Effector memory CD4-positive, alpha-beta T cell (primary cell): ENCODE measurements around the gene NR2F1-AS1.
A peak's percentile ranks its signal among the peaks of the same experiment; 100 is the strongest.

Experiments used
- DNase-seq, 3 donors: peaks; one replicate each; pipeline ENCODE4 v3.0.0-alpha.2; 2020
- H3K27ac ChIP-seq: 2 replicates; pipeline ENCODE4 v1.7.0; 2013; ENCODE audit warnings: mild to moderate bottlenecking, low read length, moderate library complexity; ENCODE audit not compliant: insufficient read depth, poor library complexity, severe bottlenecking
- H3K27me3 ChIP-seq: replicated peaks from 2 replicates; pipeline ENCODE4 v1.7.0; 2013; ENCODE audit warnings: mild to moderate bottlenecking, low read length; ENCODE audit not compliant: insufficient read depth, control insufficient read depth, poor library complexity, severe bottlenecking
- H3K36me3 ChIP-seq: 2 replicates; pipeline ENCODE4 v1.7.0; 2013; ENCODE audit warnings: mild to moderate bottlenecking, low read length, moderate library complexity; ENCODE audit not compliant: control insufficient read depth, insufficient read depth
- H3K4me1 ChIP-seq: 2 replicates; pipeline ENCODE4 v1.7.0; 2013; ENCODE audit warnings: low read length, mild to moderate bottlenecking; ENCODE audit not compliant: control insufficient read depth, insufficient read depth, poor library complexity, severe bottlenecking
- H3K4me3 ChIP-seq: 2 replicates; pipeline ENCODE4 v1.7.0; 2013; ENCODE audit warnings: low read length, low read depth, mild to moderate bottlenecking; ENCODE audit not compliant: insufficient read depth, poor library complexity, severe bottlenecking
- H3K9me3 ChIP-seq: 2 replicates; pipeline ENCODE4 v1.7.0; 2013; ENCODE audit warnings: mild to moderate bottlenecking, low read length, moderate library complexity; ENCODE audit not compliant: control insufficient read depth
- total RNA-seq, 3 donors: gene quantifications; one replicate each; lab custom pipeline; 2026; lab: John Stamatoyannopoulos, UW

Gene NR2F1-AS1
- 0 to 0.09 (median 0) reads per million in 3 donors for total RNA-seq

DNA sequence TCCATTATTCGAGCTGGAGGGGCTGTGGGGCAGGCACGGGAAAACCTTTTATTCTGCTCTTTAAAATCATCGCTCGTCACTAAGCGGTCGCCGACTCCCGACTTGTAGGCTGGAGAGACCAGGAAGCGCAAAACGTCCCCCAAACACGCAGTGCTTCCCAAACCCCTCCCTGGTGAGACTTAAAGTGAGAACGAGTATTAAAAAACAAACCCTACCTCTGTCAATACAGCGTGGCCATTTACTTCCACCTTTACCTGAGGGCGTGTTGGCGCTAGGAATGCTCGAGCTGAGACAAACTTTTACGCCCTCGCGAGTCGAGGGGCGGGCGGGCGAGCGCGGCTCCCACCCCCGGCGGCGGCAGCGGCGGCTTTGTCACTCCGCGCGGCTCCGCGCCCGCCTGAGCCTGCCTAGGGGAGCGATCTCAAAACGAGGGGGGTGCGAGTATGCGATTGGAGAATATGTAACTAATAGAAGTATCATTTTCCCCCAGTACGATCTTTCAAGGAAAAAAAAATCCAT is at the start of gene NR2F1-AS1:
TSS of gene NR2F1-AS1 (minus strand) at position 293 of the 519 bp plus-strand sequence.
- Histone ChIP-seq H3K27me3 (peaks cover 70% of the 10 kb centered on the region), H3K36me3 (no peaks in the 10 kb centered on the region), H3K27ac (no peak within 1 kb of the TSS), H3K4me1 (peaks cover 50% of the 10 kb centered on the region), H3K9me3 (no peaks in the 10 kb centered on the region), H3K4me3 (peak within 1 kb of the TSS; percentile 53)
- no peak for DNase-seq

DNA sequence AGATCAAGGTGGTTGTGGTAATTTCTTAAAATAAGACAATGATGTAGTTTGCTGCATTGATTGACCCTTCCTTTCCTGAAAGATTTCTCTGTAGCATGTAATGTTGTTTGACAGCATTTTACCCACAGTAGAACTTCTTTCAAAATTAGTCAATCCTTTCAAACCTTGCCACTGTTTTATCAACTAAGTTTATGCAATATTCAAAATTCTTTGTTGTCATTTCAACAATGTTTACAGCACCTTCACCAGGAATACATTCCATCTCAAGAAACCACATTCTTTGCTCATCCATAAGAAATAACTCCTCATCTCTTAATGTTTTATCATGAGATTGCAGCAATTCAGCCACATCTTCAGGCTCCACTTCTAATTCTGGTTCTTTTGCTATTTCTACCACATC is 45.8 kb upstream of the NR2F1-AS1 start:
- H3K36me3 ChIP-seq, result no peaks in the 10 kb centered on the region
- no peak overlapping the region for H3K27ac ChIP-seq
- no peaks in the 10 kb centered on the region for H3K27me3 ChIP-seq
- DNase-seq, result no peak
- no peaks in the 10 kb centered on the region for H3K4me1 ChIP-seq
- H3K9me3 ChIP-seq, result no peaks in the 10 kb centered on the region
- no peak overlapping the region for H3K4me3 ChIP-seq

DNA sequence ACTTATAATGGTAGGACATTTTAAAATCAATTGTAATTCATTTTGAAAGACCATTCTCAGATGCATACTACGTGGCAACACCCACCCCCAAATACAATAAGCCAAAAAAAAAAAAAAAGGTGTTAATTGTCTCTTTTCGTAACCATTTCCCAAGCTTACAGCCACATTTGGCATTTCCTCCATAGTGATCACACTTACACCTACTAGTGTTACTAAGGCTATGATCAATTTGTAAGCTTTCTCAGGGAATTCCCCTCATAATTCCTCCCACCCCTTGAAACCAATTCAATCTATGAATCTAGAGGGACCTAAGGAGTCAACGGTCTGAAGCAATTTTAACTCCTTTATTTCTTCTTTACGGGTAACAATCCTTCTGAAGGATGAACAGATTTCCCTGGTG is 42.1 kb upstream of the NR2F1-AS1 start:
- Histone ChIP-seq H3K4me1 (peaks cover 6% of the 10 kb centered on the region), H3K27me3 (no peaks in the 10 kb centered on the region), H3K36me3 (no peaks in the 10 kb centered on the region), H3K9me3 (no peaks in the 10 kb centered on the region), H3K27ac (no peak overlapping the region), H3K4me3 (no peak overlapping the region)
- no peak for DNase-seq

DNA sequence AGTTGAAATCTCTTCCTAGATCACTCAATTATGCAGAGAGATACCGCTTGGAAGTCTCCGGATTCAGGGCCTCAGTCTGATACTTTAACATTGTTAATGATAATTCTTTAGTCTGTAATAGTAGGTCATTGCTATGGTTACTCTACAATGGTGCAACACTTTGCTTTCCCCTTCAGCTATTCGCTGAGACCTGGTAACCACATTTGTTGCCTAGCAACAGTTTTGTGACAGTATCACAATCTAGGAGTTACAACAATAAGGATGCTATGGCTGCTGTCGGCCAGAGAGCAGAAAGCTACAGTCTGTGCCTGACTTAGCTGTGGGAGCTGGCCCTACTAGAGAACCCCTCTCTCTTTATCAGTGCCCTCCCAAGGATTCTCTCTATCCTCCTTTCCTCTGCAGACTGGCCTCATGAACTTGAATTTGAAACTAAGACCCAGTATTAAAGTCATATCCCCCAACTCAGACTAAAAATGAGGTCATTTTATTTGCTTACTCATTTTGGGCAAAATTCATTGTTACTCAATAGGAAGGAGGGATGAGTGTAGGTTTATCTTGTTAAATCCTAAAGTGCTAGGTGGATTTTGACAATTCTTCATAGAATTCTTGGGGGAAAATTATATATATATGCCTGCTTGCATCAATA is 41.3 kb upstream of the NR2F1-AS1 start:
- DNase-seq, result peak; percentile 46 to 60 (median 56)
- no peaks in the 10 kb centered on the region for H3K36me3 ChIP-seq
- no peaks in the 10 kb centered on the region for H3K9me3 ChIP-seq
- H3K27ac ChIP-seq, result peak overlapping the region; percentile 35
- no peak overlapping the region for H3K4me3 ChIP-seq
- H3K27me3 ChIP-seq, result no peaks in the 10 kb centered on the region
- peaks cover 6% of the 10 kb centered on the region for H3K4me1 ChIP-seq

DNA sequence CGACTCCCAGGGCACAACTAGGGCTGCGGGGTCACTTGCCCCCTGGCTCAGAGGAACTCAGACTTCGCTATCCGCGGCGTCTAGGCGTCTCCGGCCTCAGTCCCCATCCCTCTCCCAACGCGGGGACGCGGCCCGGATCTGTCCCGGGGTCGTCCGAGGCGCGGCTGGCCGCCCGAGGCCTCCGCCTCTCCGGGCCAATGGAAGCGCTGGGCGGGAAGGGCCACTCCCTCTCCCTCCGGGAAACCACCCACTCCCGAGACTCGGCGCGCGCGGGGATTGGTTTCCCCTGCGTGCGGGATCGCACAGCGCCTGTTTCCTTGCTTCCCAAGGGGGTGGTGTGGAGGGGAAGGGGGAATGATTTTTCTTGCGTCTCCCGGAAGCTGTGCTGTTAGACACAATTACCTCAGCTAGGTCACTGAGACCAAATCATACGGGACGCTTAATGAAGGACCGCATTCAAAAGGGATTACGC is 40.3 kb upstream of the NR2F1-AS1 start:
- Histone ChIP-seq H3K27me3 (no peaks in the 10 kb centered on the region), H3K4me1 (peaks cover 6% of the 10 kb centered on the region), H3K27ac (no peak overlapping the region), H3K9me3 (no peaks in the 10 kb centered on the region), H3K4me3 (peak overlapping the region; percentile 59), H3K36me3 (no peaks in the 10 kb centered on the region)
- no peak for DNase-seq

DNA sequence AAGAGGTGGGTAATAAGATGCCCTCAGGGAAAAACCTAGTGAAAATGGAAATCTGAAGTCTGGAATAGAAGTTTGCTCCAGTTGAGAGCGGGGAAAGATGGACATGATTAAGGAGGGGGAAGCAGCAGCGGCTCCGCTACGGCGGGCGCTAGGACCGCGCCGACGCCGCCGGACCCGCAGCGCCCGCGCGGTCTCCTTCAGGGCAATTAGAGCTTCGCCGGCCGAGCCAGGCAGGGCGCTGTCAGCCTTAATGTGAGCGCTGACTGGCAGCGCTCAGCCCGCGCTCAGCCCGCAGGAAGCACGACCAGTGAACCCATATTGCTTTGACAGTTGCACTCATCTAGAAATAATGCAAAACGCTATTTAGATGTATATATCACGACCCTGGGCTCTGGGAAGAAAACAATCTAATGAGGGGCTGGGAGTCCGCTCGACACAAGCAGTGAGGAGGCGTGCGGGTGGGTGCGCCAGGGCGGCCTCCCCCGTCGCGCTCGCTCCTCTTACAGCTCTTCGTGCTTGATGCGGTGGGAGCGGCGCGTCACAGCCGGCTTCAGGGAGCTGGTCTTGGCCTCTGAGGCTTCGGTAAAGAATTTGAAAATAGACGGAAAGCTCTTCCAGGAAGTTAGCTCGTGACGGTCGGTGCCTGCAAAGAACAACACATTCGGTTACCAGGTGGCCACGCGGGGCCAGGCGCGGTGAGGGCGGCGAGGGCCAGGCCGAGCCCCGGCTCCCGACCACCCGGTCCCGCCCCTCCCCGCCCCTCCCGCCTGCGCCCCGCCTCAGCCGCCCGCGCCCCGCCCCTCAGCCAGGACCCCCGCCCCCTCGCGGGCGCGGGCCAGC is 39.7 kb upstream of the NR2F1-AS1 start:
- H3K4me3 ChIP-seq, result peak overlapping the region; percentile 59
- H3K27me3 ChIP-seq, result no peaks in the 10 kb centered on the region
- no peaks in the 10 kb centered on the region for H3K9me3 ChIP-seq
- peak; percentile 37 to 51 (median 42) for DNase-seq
- H3K4me1 ChIP-seq, result peaks cover 6% of the 10 kb centered on the region
- no peaks in the 10 kb centered on the region for H3K36me3 ChIP-seq
- peak overlapping the region; percentile 28 for H3K27ac ChIP-seq

DNA sequence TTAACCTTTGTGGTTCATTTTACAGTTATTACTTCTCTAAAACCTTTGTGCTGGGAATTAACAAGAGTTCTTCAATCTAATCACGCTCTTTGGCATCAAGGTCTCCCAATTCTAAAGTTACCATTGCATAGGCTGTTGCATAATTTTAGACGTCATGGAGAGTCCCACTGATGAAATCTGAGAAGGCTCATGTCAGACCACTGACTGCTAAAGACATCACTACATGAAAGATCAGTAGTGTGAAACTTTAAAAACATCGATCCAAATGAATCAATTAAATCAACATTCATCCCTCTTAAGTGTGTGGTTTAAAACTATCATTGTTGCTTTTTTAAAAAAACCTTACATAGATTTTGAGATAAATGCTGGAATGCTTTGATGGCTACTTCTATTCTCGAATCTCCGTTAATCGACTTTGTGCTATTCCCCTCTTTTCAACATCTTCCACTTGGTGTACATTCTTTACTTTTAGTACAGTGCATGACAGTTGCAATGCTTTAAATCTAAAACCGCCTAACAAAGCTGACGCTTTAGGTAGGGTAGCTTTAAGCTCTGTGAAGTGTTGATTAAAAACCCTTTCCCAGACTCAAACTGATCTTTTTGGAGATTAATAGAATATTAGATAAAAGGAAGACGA is 35.6 kb upstream of the NR2F1-AS1 start:
- no peaks in the 10 kb centered on the region for H3K36me3 ChIP-seq
- peaks cover 6% of the 10 kb centered on the region for H3K4me1 ChIP-seq
- DNase-seq, result no peak
- H3K27ac ChIP-seq, result no peak overlapping the region
- no peaks in the 10 kb centered on the region for H3K9me3 ChIP-seq
- H3K4me3 ChIP-seq, result no peak overlapping the region
- peaks cover 26% of the 10 kb centered on the region for H3K27me3 ChIP-seq

- no peak for DNase-seq
- Histone ChIP-seq H3K4me3 (no peak overlapping the region), H3K9me3 (no peaks in the 10 kb centered on the region), H3K27me3 (peaks cover 61% of the 10 kb centered on the region), H3K27ac (no peak overlapping the region), H3K36me3 (no peaks in the 10 kb centered on the region), H3K4me1 (peaks cover 1% of the 10 kb centered on the region)
Observed at GRCh38 chr5:93612855-93613243, 31.8 kb upstream of the NR2F1-AS1 start.

DNA sequence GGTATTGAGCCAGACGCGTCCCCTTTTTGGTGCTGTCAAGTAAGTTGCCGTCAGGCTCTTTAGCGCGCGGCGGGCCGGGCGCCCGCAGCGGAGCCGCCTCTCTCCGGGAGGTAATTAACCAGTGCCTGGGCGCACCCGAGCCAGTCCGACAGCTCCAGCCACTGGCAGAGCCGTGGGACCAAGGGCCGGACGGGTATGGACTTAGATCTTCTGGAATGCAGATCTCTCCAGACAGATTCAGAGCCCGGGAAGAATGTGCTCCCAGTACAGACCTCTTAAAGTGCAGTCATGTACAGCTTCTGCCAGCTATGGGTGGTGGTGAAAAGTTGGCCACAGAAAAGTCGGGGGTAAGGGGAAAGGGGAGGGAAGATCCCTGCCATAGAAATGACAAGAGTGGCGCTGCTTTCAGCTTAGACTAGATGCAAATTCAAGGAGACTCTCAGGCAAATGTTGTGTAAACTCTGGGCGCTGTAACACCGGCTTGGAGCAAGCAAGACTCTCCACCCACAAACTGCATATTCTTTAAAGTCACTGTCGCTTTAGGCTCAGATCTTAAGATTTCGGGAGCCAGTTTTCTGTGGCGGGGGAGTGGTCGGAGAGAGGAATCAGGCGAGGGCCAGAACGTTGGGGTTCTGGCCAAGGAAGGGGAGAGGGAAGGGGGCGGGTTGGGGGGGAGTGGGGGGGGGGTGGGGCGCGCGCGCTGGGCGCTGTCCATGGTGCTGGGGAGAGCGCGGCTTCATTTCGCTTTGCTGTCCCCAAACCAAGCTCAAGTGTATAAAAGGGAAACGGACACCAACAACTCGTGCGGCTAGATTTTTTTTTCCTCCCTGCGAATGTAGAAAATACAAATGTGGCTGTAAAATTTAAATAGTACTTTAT is 31.2 kb upstream of the NR2F1-AS1 start:
- Histone ChIP-seq H3K4me1 (peaks cover 4% of the 10 kb centered on the region), H3K9me3 (no peaks in the 10 kb centered on the region), H3K27ac (no peak overlapping the region), H3K36me3 (no peaks in the 10 kb centered on the region), H3K4me3 (no peak overlapping the region), H3K27me3 (peaks cover 67% of the 10 kb centered on the region)
- DNase-seq, result no peak
